Gastroesophageal sphincter (tissue), 4 donors: ENCODE data around the gene C5AR1. TPM values are rescaled to one million over a fixed set of nuclear protein-coding genes. Genes with fewer than 3 reads are reported as not detected.

Experiments
- ATAC-seq: fragments of 150-250 bp; one replicate; pipeline ENCODE4 v1.9.1; 2016; ENCODE audit warnings: mild to moderate bottlenecking, moderate library complexity
- H3K27ac ChIP-seq, 4 donors: fragments of 200-600 bp; sonication (generic) in 3 of 4; 1 replicate in 3 of 4; 2 replicates in 1 of 4; pipeline ENCODE4 v1.5.1; 2016 to 2019
- H3K27me3 ChIP-seq: fragments of 200-600 bp; sonication (generic); one replicate; pipeline ENCODE4 v1.5.1; 2019
- H3K36me3 ChIP-seq, 2 donors: fragments of 200-600 bp; sonication (generic); one replicate each; pipeline ENCODE4 v1.5.1; 2019; ENCODE audit warnings: control low read depth in 1 of 2
- H3K4me1 ChIP-seq, 3 donors: fragments of 200-600 bp; sonication (generic); 1 replicate in 2 of 3; 2 replicates in 1 of 3; pipeline ENCODE4 v1.5.1; 2016 to 2019; ENCODE audit warnings: control low read depth in 2 of 3
- H3K4me3 ChIP-seq, 2 donors: fragments of 200-600 bp; sonication (generic); one replicate each; pipeline ENCODE4 v1.5.1; 2019; ENCODE audit warnings: mild to moderate bottlenecking in 1 of 2, moderate library complexity in 1 of 2
- H3K9me3 ChIP-seq, 3 donors: fragments of 200-600 bp; sonication (generic); one replicate each; pipeline ENCODE4 v1.5.1; 2017 to 2019; ENCODE audit warnings: control low read depth in 2 of 3
- EP300 ChIP-seq: sonication (generic); formaldehyde crosslinking; IDR thresholded peaks from one replicate; pipeline ENCODE4 v1.6.1; 2017; ENCODE audit warnings: antibody characterized with exemption, mild to moderate bottlenecking
- POLR2A ChIP-seq, 2 donors: fragments of 450-650 bp; IDR thresholded peaks; one replicate each; pipeline ENCODE4 v1.6.1; 2017; ENCODE audit warnings: antibody characterized with exemption in 2 of 2, mild to moderate bottlenecking in 2 of 2, moderate library complexity in 1 of 2
- POLR2AphosphoS5 ChIP-seq: sonication (generic); formaldehyde crosslinking; IDR thresholded peaks from one replicate; pipeline ENCODE4 v1.6.1; 2017; ENCODE audit warnings: antibody characterized with exemption
- WGBS, 2 donors: methylation state at CpG; one replicate each; pipeline ENCODE4 v1.1.5; 2018; ENCODE audit warnings: low coverage in 1 of 2; 5-methylcytosine and 5-hydroxymethylcytosine counted together
- total RNA-seq, 4 donors: library from RNA; depleted of rRNA; stranded (reverse); fragments of >200 nt; gene quantifications; one replicate each; pipeline ENCODE4 v1.1.0, GENCODE V29; 2016
- TF ChIP-seq, protein P1 (sequence below), 4 experiments: fragments of 200-600 bp in 2 of 4; fragments of 450-650 bp in 2 of 4; sonication (generic) in 1 of 4; IDR thresholded peaks; one replicate each; pipeline ENCODE4 v1.5.1; 2017 to 2019; ENCODE audit warnings: antibody characterized with exemption in 4 of 4, mild to moderate bottlenecking in 2 of 4, moderate library complexity in 2 of 4

Gene C5AR1
- total RNA-seq, 4 donors from 2014 or later, result 1.4 to 19.7 (median 7.0) TPM

DNA sequence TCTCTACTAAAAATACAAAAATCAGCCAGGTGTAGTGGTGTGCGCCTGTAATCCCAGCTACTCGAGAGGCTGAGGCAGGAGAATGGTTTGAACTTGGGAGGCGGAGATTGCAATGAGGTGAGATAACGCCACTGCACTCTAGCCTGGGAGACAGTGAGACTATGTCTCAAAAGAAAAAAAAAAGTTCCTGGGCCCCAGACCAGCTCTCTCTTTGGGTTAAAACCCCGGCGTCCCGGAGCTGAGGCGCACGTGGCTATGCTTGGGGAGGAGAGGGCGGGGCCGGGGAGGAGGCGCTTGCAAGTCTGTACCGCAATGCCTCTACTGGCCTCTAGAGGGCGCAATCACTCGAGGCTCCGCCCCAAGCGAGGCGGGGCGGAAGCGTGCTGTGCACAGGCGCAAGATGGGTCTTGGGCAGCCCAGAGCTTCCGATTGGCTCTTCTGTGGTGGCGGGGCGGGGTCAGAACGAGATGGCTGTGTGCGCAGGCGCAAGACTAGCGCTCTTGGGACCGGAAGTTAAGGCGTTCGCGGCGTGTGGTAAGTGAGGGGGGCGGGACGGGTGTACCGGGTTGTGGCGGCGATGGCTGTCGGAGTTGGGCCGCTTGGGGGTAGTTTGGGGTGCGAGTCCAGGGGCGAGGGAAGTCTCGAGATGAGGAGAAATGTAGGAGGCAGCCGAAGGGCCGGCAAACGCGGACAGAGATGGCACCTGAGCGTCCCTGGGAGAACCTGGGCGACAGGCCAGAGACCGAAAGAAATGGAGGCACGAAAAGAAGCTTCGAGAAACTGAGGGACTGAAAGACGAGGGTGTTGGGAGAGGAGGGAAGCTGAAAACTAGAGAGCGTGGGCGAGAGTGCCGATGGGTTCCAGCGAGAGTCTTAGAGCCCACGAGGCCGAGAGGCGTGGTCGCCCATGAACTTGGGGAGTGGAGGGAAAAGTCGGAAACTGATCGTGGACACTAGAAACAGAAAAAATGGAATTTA lies 39.4 kb downstream of the C5AR1 start, which contains the start of gene DHX34:
Gene DHX34 (plus strand): TSS at position 497 of the 977 bp plus-strand sequence. CDS start 3,716 bp downstream, outside the sequence.
- H3K27me3 ChIP-seq, result no peaks in the 10 kb centered on the region
- ATAC-seq, result peak; percentile 100
- peak within 1 kb of the TSS in 3 of 4 donors; percentile 53 to 79 (median 78) for H3K27ac ChIP-seq
- 1 to 6% methylated on average over 19 to 40 of the region's 63 CpGs for whole genome bisulfite sequencing, 2 donors
- peak within 1 kb of the TSS; percentile 57 to 84 for H3K4me3 ChIP-seq
- no peaks in the 10 kb centered on the region for H3K9me3 ChIP-seq
- peaks cover 0 to 20% of the 10 kb centered on the region in 2 donors for H3K36me3 ChIP-seq
- H3K4me1 ChIP-seq, result peaks cover 0 to 38% (median 12%) of the 10 kb centered on the region in 3 donors
- TF ChIP-seq POLR2A (IDR thresholded peaks at IDR 0.05), result peak; percentile 42 to 52
- TF ChIP-seq EP300, result no peak
- TF ChIP-seq POLR2AphosphoS5, result peak; percentile 69
- TF ChIP-seq, protein P1, sequence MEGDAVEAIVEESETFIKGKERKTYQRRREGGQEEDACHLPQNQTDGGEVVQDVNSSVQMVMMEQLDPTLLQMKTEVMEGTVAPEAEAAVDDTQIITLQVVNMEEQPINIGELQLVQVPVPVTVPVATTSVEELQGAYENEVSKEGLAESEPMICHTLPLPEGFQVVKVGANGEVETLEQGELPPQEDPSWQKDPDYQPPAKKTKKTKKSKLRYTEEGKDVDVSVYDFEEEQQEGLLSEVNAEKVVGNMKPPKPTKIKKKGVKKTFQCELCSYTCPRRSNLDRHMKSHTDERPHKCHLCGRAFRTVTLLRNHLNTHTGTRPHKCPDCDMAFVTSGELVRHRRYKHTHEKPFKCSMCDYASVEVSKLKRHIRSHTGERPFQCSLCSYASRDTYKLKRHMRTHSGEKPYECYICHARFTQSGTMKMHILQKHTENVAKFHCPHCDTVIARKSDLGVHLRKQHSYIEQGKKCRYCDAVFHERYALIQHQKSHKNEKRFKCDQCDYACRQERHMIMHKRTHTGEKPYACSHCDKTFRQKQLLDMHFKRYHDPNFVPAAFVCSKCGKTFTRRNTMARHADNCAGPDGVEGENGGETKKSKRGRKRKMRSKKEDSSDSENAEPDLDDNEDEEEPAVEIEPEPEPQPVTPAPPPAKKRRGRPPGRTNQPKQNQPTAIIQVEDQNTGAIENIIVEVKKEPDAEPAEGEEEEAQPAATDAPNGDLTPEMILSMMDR (IDR thresholded peaks at IDR 0.05), result peak in 3 of 4 experiments; percentile 98 to 100 (median 99)

DNA sequence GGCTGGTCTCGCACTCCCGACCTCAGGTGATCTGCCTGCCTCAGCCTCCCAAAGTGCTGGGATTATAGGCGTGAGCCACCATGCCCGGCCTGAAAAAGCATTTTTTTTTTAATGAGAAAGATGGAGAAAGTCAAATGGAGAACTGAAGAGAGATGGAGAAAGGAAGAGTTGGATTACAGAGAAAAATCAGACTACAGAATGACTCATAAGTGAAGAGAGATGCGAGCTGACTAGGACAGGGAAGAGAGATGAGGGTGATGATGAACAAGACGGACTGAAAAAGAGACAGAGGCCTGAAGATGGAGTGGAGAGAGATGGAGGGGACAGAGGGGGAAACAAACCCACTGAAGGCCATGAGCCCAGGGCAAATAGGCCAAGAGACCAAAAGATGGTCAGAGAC lies 41.0 kb downstream of the C5AR1 start:
- Histone ChIP-seq H3K27ac (no peak overlapping the region), H3K36me3 (peaks cover 0 to 35% of the 10 kb centered on the region in 2 donors), H3K4me1 (peaks cover 0 to 48% (median 12%) of the 10 kb centered on the region in 3 donors), H3K9me3 (no peaks in the 10 kb centered on the region), H3K4me3 (no peak overlapping the region), H3K27me3 (no peaks in the 10 kb centered on the region)
- TF ChIP-seq EP300 (no peak), POLR2AphosphoS5 (no peak), POLR2A (IDR thresholded peaks at IDR 0.05) (no peak)
- TF ChIP-seq, protein P1 (IDR thresholded peaks at IDR 0.05), result no peak
- ATAC-seq, result no peak
- 72 to 84% methylated on average over 2 to 4 of the region's 6 CpGs for WGBS, 2 donors

DNA sequence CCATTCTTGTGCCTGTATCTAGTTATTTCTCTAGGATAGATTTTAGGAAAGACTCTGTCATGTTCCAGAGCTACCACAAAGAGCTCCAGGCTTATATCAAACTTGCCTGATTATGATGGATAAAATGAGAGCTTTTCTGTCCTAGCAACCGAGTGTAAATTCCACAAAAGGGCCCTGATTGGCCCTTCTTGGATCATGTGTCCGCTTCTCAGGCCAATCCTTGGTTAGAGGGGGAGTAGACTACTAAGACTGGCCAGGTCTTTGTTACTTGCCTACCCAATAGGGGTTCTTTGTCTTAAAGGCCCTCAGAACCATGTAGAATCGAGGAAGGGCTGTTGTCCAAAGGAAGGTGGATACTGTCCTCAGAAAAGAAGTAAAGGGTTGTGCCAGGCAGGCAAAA lies 41.9 kb downstream of the C5AR1 start:
- ATAC-seq, result no peak
- peaks cover 0 to 48% (median 12%) of the 10 kb centered on the region in 3 donors for H3K4me1 ChIP-seq
- no peak overlapping the region for H3K27ac ChIP-seq
- H3K9me3 ChIP-seq, result no peaks in the 10 kb centered on the region
- WGBS, 2 donors, result 67 to 88% methylated on average over 1 to 3 of the region's 3 CpGs
- H3K27me3 ChIP-seq, result no peaks in the 10 kb centered on the region
- no peak for TF ChIP-seq EP300
- TF ChIP-seq POLR2A (IDR thresholded peaks at IDR 0.05), result no peak
- TF ChIP-seq POLR2AphosphoS5, result no peak
- TF ChIP-seq, protein P1 (IDR thresholded peaks at IDR 0.05), result no peak
- no peak overlapping the region for H3K4me3 ChIP-seq
- peaks cover 0 to 44% of the 10 kb centered on the region in 2 donors for H3K36me3 ChIP-seq

DNA sequence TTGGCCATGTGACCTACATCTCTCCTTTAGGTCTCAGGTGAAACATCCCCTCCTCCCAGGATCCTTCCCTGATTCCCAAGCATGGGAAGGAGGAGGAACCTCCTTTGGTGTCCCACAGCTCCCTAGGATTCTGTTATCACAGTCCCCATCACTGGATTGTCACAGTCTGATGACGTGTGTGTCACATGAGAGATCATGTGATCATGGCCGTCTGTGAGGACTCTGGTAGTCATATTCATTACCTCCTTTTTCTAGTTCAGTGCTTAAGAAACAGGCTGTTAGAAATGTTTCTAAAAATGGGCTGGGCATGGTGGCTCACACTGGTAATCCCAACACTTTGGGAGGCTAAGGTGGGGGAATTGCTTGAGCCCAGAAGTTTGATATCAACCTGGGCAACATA lies 42.4 kb downstream of the C5AR1 start:
- H3K36me3 ChIP-seq, result peaks cover 0 to 50% of the 10 kb centered on the region in 2 donors
- 22 to 100% methylated on average over 1 of the region's 2 CpGs for WGBS, 2 donors
- no peaks in the 10 kb centered on the region for H3K9me3 ChIP-seq
- H3K4me3 ChIP-seq, result no peak overlapping the region
- H3K27me3 ChIP-seq, result no peaks in the 10 kb centered on the region
- no peak for ATAC-seq
- TF ChIP-seq POLR2AphosphoS5 (no peak), POLR2A (IDR thresholded peaks at IDR 0.05) (no peak), EP300 (no peak)
- TF ChIP-seq, protein P1 (IDR thresholded peaks at IDR 0.05), result no peak
- no peak overlapping the region for H3K27ac ChIP-seq
- peaks cover 0 to 48% (median 12%) of the 10 kb centered on the region in 3 donors for H3K4me1 ChIP-seq
